ENCODE results near the gene POTEF. TPM values are rescaled to one million over a fixed set of nuclear protein-coding genes. Genes with fewer than 3 reads are reported as not detected.
"Not testable (repeated sequence)": the region's sequence is repeated elsewhere in the genome, so short reads cannot be mapped to it uniquely, and the experiment has no call there.

The POTEF gene
- total and polyA plus RNA-seq, 2 experiments from 2014 or later, result 1.1 to 3.0 TPM

GRCh38 chr2:130148515-130148914, 19.5 kb upstream of the POTEF start:
- not testable (repeated sequence) for H3K4me3 Mint-ChIP-seq; H3K9me2 ChIP-seq (ENCODE audit: insufficient read depth); H3K4me2 ChIP-seq; H3K4me3 ChIP-seq; H3K36me3 Mint-ChIP-seq (ENCODE audit: low read depth); H3K27ac ChIP-seq (ENCODE audit: low read depth); H3K4me1 ChIP-seq (ENCODE audit: insufficient read depth); H3K27ac Mint-ChIP-seq; H3K27me3 ChIP-seq (ENCODE audit: insufficient read depth); H3K4me1 Mint-ChIP-seq; DNase-seq (ENCODE audit: low spot score); H3K27me3 Mint-ChIP-seq (ENCODE audit: insufficient read depth, low read depth, poor library complexity); H3K79me2 ChIP-seq (replicated peaks; ENCODE audit: insufficient read depth); H4K20me1 ChIP-seq (replicated peaks; ENCODE audit: insufficient read depth); ATAC-seq; H3K36me3 ChIP-seq (ENCODE audit: insufficient read depth); H3K9me3 Mint-ChIP-seq; H2AFZ ChIP-seq; H3F3A ChIP-seq (replicated peaks; ENCODE audit: low read depth)

- H3K4me1 ChIP-seq (ENCODE audit: insufficient read depth); H3K27ac Mint-ChIP-seq; H3K4me1 Mint-ChIP-seq; H3K79me2 ChIP-seq (replicated peaks; ENCODE audit: insufficient read depth); H4K20me1 ChIP-seq (replicated peaks; ENCODE audit: insufficient read depth); H3K9me2 ChIP-seq (ENCODE audit: insufficient read depth); H3K36me3 Mint-ChIP-seq (ENCODE audit: low read depth); H3F3A ChIP-seq (replicated peaks; ENCODE audit: low read depth); H3K27ac ChIP-seq (ENCODE audit: low read depth); H3K36me3 ChIP-seq (ENCODE audit: insufficient read depth); H3K27me3 ChIP-seq (ENCODE audit: insufficient read depth); H3K9me3 Mint-ChIP-seq: not testable (repeated sequence)
- H2AFZ ChIP-seq, result peak within 1 kb of the TSS; percentile 85
- ATAC-seq (peak; percentile 82), DNase-seq (ENCODE audit: low spot score) (peak; percentile 71)
- Mint-ChIP-seq H3K27me3 (ENCODE audit: insufficient read depth, low read depth, poor library complexity) (peaks cover 13% of the 10 kb centered on the region), H3K4me3 (peak within 1 kb of the TSS; percentile 80)
- peak within 1 kb of the TSS; percentile 64 for H3K4me3 ChIP-seq
- peak within 1 kb of the TSS; percentile 77 for H3K4me2 ChIP-seq
These were observed 16.0 kb upstream of the POTEF start, which contains the start of gene CCDC74B for GRCh38 chr2:130145006-130145414. CCDC74B (minus strand) TSS chr2:130145112; CDS start chr2:130144996, 116 bp downstream.

GRCh38 chr2:130143266-130144039, 14.4 kb upstream of the POTEF start:
- not testable (repeated sequence) for H3K9me2 ChIP-seq (ENCODE audit: insufficient read depth); H3K27ac ChIP-seq (ENCODE audit: low read depth); H3K36me3 Mint-ChIP-seq (ENCODE audit: low read depth); H3K4me1 ChIP-seq (ENCODE audit: insufficient read depth); H2AFZ ChIP-seq; H3K27me3 ChIP-seq (ENCODE audit: insufficient read depth); H3K79me2 ChIP-seq (replicated peaks; ENCODE audit: insufficient read depth); H4K20me1 ChIP-seq (replicated peaks; ENCODE audit: insufficient read depth); H3F3A ChIP-seq (replicated peaks; ENCODE audit: low read depth); H3K36me3 ChIP-seq (ENCODE audit: insufficient read depth); H3K27ac Mint-ChIP-seq; H3K4me1 Mint-ChIP-seq; H3K9me3 Mint-ChIP-seq
- DNase-seq (ENCODE audit: low spot score) (peak; percentile 50), ATAC-seq (peak; percentile 28)
- Mint-ChIP-seq H3K4me3 (peak overlapping the region; percentile 75), H3K27me3 (ENCODE audit: insufficient read depth, low read depth, poor library complexity) (peaks cover 13% of the 10 kb centered on the region)
- Histone ChIP-seq H3K4me2 (peak overlapping the region; percentile 77), H3K4me3 (peak overlapping the region; percentile 64)

- not testable (repeated sequence) for H3K27me3 ChIP-seq (ENCODE audit: insufficient read depth); H3K36me3 ChIP-seq (ENCODE audit: insufficient read depth); DNase-seq (ENCODE audit: low spot score); H2AFZ ChIP-seq; H3K27ac Mint-ChIP-seq; H3F3A ChIP-seq (replicated peaks; ENCODE audit: low read depth); H3K9me3 Mint-ChIP-seq; H3K4me3 ChIP-seq; H3K36me3 Mint-ChIP-seq (ENCODE audit: low read depth); H3K4me1 Mint-ChIP-seq; H3K9me2 ChIP-seq (ENCODE audit: insufficient read depth); H3K27ac ChIP-seq (ENCODE audit: low read depth); H3K4me1 ChIP-seq (ENCODE audit: insufficient read depth); H4K20me1 ChIP-seq (replicated peaks; ENCODE audit: insufficient read depth); ATAC-seq; H3K4me2 ChIP-seq; H3K79me2 ChIP-seq (replicated peaks; ENCODE audit: insufficient read depth)
- Mint-ChIP-seq H3K4me3 (peak overlapping the region; percentile 70; the same call in 2 of the 3 replicates), H3K27me3 (ENCODE audit: insufficient read depth, low read depth, poor library complexity) (peaks cover 13% of the 10 kb centered on the region)
These were observed 13.6 kb upstream of the POTEF start for GRCh38 chr2:130142396-130143265.

- H3K4me3 ChIP-seq; H3K4me1 Mint-ChIP-seq; H3F3A ChIP-seq (replicated peaks; ENCODE audit: low read depth); H3K27me3 ChIP-seq (ENCODE audit: insufficient read depth); H3K79me2 ChIP-seq (replicated peaks; ENCODE audit: insufficient read depth); DNase-seq (ENCODE audit: low spot score); H3K27ac ChIP-seq (ENCODE audit: low read depth); H4K20me1 ChIP-seq (replicated peaks; ENCODE audit: insufficient read depth); H3K4me3 Mint-ChIP-seq; H3K36me3 Mint-ChIP-seq (ENCODE audit: low read depth); H3K9me3 Mint-ChIP-seq; H3K27ac Mint-ChIP-seq; H3K4me2 ChIP-seq; H3K4me1 ChIP-seq (ENCODE audit: insufficient read depth); ATAC-seq; H3K36me3 ChIP-seq (ENCODE audit: insufficient read depth); H3K9me2 ChIP-seq (ENCODE audit: insufficient read depth); H2AFZ ChIP-seq: not testable (repeated sequence)
- H3K27me3 Mint-ChIP-seq (ENCODE audit: insufficient read depth, low read depth, poor library complexity), result peaks cover 15% of the 10 kb centered on the region
These were observed 12.8 kb upstream of the POTEF start for GRCh38 chr2:130141645-130142370.

- not testable (repeated sequence) for H3K9me3 Mint-ChIP-seq
These were observed 12.0 kb upstream of the POTEF start for GRCh38 chr2:130141002-130141401.

More at GRCh38 chr2:130141002-130141401, 12.0 kb upstream of the POTEF start:
- not testable (repeated sequence) for H3F3A ChIP-seq (replicated peaks; ENCODE audit: low read depth); DNase-seq (ENCODE audit: low spot score); H3K27ac Mint-ChIP-seq; H3K4me2 ChIP-seq; H3K4me1 ChIP-seq (ENCODE audit: insufficient read depth); H2AFZ ChIP-seq; H3K79me2 ChIP-seq (replicated peaks; ENCODE audit: insufficient read depth); H3K36me3 Mint-ChIP-seq (ENCODE audit: low read depth); H4K20me1 ChIP-seq (replicated peaks; ENCODE audit: insufficient read depth); H3K4me1 Mint-ChIP-seq; H3K36me3 ChIP-seq (ENCODE audit: insufficient read depth); ATAC-seq; H3K4me3 ChIP-seq; H3K27ac ChIP-seq (ENCODE audit: low read depth); H3K4me3 Mint-ChIP-seq; H3K27me3 ChIP-seq (ENCODE audit: insufficient read depth); H3K9me2 ChIP-seq (ENCODE audit: insufficient read depth)
- peaks cover 15% of the 10 kb centered on the region for H3K27me3 Mint-ChIP-seq (ENCODE audit: insufficient read depth, low read depth, poor library complexity)
